Osteocyte (in vitro differentiated cells): Measurements from ENCODE around the gene NR2C1. TPM values are rescaled to one million over a fixed set of nuclear protein-coding genes. Genes with fewer than 3 reads are reported as not detected.
A peak's percentile ranks its signal among the peaks of the same experiment; 100 is the strongest.

ENCODE experiments used
- DNase-seq: peaks from one replicate; pipeline ENCODE4 v3.0.0; 2021; ENCODE audit warnings: mixed read lengths; ENCODE audit not compliant: unreplicated experiment; ENCODE audit errors: extremely low spot score
- H3K27ac Mint-ChIP-seq: one replicate; pipeline ENCODE4 v1.8.0; 2021; ENCODE audit warnings: mild to moderate bottlenecking, mixed read lengths; ENCODE audit not compliant: unreplicated experiment
- H3K27me3 Mint-ChIP-seq: one replicate; pipeline ENCODE4 v1.8.0; 2021; ENCODE audit warnings: mixed read lengths; ENCODE audit not compliant: unreplicated experiment
- H3K36me3 Mint-ChIP-seq: one replicate; pipeline ENCODE4 v1.8.0; 2021; ENCODE audit warnings: mixed read lengths; ENCODE audit not compliant: unreplicated experiment
- H3K4me1 Mint-ChIP-seq: one replicate; pipeline ENCODE4 v1.8.0; 2021; ENCODE audit warnings: mixed read lengths; ENCODE audit not compliant: unreplicated experiment
- H3K4me3 Mint-ChIP-seq: one replicate; pipeline ENCODE4 v1.8.0; 2021; ENCODE audit warnings: mild to moderate bottlenecking, moderate library complexity, mixed read lengths; ENCODE audit not compliant: unreplicated experiment
- H3K9me3 Mint-ChIP-seq: one replicate; pipeline ENCODE4 v1.8.0; 2021; ENCODE audit warnings: mixed read lengths; ENCODE audit not compliant: unreplicated experiment
- long read RNA-seq: library from polyadenylated mRNA; unstranded; transcript quantifications from one replicate; pipeline ENCODE4 v2.0.0, GENCODE V29; 2021
- total RNA-seq: library from RNA; stranded (reverse); gene quantifications from 2 replicates; pipeline ENCODE4 v1.2.1, GENCODE V29; 2021
- TF ChIP-seq, protein P1 (sequence below): fragments of 200-600 bp; sonication (generic); IDR thresholded peaks from 2 replicates; pipeline ENCODE4 v1.5.0; 2021; ENCODE audit warnings: antibody characterized with exemption, mild to moderate bottlenecking, moderate library complexity

Gene NR2C1
- 50.0 and 53.4 TPM in 2 replicates for total RNA-seq
- long read RNA-seq, full-length matches to known transcripts: 69 of 164 reads
- long read RNA-seq, partial matches to known transcripts: 18 of 164 reads
- long read RNA-seq, other reads (novel, unspliced or antisense): 77 of 164 reads

DNA sequence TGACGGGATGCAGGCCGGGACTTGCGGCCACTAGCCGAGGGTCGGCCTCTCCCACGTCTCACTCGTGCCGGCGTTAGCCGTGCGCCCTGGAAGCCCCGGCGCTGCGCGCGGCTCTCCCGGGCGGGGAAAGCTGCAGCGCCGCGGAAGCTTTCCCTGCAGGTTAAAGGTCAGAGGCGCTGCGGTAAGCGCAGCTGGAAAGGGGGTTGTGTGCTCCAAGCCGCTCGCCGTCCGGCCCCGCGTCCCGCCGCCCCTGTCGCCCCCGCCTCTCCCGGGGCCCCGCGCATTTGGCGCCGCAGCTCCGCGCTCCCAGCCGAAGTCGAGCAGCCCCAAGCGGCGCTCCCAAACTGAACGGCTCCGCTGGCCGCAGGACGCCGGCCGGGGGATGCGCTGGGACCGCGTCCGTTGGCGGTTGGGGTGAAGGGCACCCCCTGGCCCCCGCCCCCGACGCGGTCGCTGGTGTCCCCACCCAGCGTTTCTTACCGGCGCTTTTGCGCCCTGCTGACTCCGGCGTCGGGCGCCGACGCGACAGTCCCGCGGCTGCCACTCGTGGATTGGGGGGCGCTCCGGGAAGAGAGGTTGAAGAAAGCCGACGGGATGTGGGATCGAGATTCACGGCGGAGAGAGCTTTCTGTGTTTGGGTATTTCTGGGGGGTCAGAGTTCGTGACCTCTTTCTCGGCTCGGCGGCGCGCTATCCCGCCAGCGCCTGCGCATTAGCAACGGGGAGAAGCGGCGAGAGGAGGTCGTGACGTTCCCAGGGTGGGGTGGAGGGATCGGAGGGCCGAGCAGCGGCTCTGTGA is at the start of gene NR2C1:
Gene NR2C1, minus strand, starts transcription at position 719 of the 798 bp plus-strand sequence. CDS start 6,234 bp downstream, outside the sequence.
- Mint-ChIP-seq H3K36me3 (peaks cover 1% of the 10 kb centered on the region), H3K4me1 (peaks cover 22% of the 10 kb centered on the region), H3K4me3 (peak within 1 kb of the TSS; percentile 93), H3K27ac (peak within 1 kb of the TSS; percentile 91), H3K27me3 (no peaks in the 10 kb centered on the region), H3K9me3 (no peaks in the 10 kb centered on the region)
- TF ChIP-seq, protein P1, sequence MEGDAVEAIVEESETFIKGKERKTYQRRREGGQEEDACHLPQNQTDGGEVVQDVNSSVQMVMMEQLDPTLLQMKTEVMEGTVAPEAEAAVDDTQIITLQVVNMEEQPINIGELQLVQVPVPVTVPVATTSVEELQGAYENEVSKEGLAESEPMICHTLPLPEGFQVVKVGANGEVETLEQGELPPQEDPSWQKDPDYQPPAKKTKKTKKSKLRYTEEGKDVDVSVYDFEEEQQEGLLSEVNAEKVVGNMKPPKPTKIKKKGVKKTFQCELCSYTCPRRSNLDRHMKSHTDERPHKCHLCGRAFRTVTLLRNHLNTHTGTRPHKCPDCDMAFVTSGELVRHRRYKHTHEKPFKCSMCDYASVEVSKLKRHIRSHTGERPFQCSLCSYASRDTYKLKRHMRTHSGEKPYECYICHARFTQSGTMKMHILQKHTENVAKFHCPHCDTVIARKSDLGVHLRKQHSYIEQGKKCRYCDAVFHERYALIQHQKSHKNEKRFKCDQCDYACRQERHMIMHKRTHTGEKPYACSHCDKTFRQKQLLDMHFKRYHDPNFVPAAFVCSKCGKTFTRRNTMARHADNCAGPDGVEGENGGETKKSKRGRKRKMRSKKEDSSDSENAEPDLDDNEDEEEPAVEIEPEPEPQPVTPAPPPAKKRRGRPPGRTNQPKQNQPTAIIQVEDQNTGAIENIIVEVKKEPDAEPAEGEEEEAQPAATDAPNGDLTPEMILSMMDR: no peak
- DNase-seq: peak; percentile 95

DNA sequence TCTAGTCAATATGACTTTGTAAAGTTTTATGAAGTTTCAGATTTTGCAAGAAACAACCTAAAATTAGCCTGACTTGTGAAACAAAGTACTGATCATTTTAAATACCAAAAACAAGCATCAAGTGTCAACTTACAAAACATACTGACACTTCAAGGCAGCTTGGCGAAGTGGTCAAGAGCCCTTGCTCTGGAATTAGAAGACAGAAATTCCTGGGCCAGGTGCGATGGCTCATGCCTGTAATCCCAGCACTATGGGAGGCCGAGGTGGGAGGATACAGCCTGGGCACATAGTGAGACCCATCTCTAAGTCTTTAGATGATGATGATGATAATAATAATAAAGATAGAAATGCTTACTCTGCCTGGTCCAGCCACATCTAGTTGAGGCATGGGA is 45.4 kb upstream of the NR2C1 start:
- DNase-seq: no peak
- Mint-ChIP-seq H3K27me3 (no peaks in the 10 kb centered on the region), H3K27ac (peak overlapping the region; percentile 77)

DNA sequence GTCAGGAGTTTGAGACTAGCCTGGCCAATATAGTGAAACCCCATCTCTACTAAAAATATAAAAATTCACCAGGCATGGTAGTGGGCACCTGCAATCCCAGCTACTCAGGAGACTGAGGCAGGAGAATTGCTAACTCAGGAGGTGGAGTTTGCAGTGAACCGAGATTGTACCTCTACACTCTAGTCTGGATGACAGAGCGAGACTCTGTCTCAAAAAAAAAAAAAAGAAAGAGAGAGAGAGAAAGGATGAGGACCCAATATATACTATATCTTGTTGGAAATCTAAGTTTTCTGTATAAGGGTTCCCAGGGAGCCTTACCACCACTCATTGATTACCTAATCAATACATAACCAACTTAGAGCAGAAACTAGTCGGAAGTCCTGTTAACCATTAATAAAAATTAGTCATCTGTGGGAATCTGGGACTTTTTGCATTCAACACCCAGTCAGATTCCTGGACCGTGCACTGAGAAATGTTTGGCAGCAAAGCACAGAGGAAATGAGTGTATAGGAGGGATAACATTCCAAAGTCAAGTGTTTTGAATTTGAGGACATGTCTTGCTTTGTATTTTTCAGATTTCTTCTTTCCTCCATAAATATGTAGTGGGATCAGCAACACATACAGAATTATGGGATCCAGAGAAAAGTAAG is 44.8 kb upstream of the NR2C1 start:
- Mint-ChIP-seq H3K36me3 (peaks cover 6% of the 10 kb centered on the region), H3K27me3 (no peaks in the 10 kb centered on the region), H3K9me3 (no peaks in the 10 kb centered on the region), H3K4me3 (no peak overlapping the region), H3K4me1 (peaks cover 28% of the 10 kb centered on the region), H3K27ac (peak overlapping the region; percentile 77)
- TF ChIP-seq, protein P1: no peak
- DNase-seq: no peak

More for the DNA sequence above, 45.4 kb upstream of the NR2C1 start:
- Mint-ChIP-seq H3K36me3 (peaks cover 7% of the 10 kb centered on the region), H3K4me3 (no peak overlapping the region), H3K4me1 (peaks cover 26% of the 10 kb centered on the region), H3K9me3 (no peaks in the 10 kb centered on the region)
- TF ChIP-seq, protein P1: no peak

DNA sequence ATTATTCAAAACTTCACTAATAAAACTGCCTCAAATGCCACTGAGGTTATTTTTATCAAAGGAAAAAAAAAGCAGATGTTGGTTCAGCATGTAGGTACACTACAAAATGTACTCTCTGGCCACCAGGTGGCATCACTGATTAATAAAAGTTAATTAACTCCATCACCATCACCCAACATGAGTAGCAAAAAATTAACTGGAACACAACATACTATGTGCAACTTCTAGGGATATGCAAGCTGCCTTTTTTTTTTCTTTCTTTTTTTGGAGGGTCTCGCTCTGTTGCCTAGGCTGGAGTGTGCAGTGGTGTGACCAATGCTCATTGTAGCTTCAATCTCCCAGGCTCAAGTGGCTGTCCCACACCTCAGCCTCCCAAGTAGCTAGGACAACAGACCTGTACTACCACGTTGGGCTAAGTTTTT is 43.8 kb upstream of the NR2C1 start:
- Mint-ChIP-seq H3K4me1 (peaks cover 28% of the 10 kb centered on the region), H3K27me3 (no peaks in the 10 kb centered on the region), H3K9me3 (no peaks in the 10 kb centered on the region), H3K4me3 (no peak overlapping the region), H3K36me3 (peaks cover 5% of the 10 kb centered on the region), H3K27ac (no peak overlapping the region)
- TF ChIP-seq, protein P1: peak; percentile 78
- DNase-seq: no peak

DNA sequence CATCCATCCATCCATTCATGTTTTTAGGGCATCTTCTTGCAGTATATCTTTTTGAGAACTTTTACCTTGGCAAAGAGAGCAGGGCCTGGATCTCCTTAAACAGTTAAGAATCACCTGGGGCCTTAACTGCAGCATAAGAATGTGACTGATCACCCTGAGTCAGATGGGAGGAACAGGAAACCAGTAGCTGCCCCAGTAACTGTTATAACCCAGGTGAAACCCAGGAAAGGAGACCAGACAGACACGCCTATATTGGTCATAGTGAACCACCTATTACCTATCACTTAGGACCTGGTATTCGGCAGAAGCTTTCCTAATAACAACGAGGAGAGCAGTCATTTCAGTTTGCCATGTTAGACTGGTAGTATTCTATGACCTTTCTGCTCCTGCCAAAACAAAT is 43.4 kb upstream of the NR2C1 start:
- Mint-ChIP-seq H3K27ac (no peak overlapping the region), H3K4me3 (no peak overlapping the region)
- TF ChIP-seq, protein P1: no peak

More for the DNA sequence above, 43.4 kb upstream of the NR2C1 start:
- DNase-seq: no peak
- H3K36me3 Mint-ChIP-seq: peaks cover 5% of the 10 kb centered on the region
- no peaks in the 10 kb centered on the region for H3K9me3 Mint-ChIP-seq
- H3K4me1 Mint-ChIP-seq: peaks cover 28% of the 10 kb centered on the region
- H3K27me3 Mint-ChIP-seq: no peaks in the 10 kb centered on the region
